Measurements from ENCODE around the gene RSPH1.

Gene RSPH1

DNA sequence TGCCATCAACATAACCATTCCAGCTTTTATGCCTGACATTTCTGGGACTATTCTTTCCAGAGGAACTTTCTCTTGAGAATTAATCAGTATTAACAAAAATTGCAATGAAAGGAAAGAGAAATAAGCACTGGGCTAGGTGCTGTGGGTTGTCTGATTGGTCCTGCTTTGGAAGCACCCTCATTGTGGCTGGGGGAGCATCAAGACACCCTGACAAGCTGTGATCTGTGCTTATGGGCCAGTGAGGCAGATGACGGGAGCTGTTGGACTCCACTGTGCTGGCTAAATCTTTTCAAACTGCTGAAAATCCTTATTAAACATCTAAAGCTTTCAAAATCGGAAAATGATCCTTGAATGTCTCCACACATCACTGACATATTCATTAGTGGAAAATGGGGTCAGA lies 72.3 kb downstream of the RSPH1 start:
- DNase-seq = no peak

DNA sequence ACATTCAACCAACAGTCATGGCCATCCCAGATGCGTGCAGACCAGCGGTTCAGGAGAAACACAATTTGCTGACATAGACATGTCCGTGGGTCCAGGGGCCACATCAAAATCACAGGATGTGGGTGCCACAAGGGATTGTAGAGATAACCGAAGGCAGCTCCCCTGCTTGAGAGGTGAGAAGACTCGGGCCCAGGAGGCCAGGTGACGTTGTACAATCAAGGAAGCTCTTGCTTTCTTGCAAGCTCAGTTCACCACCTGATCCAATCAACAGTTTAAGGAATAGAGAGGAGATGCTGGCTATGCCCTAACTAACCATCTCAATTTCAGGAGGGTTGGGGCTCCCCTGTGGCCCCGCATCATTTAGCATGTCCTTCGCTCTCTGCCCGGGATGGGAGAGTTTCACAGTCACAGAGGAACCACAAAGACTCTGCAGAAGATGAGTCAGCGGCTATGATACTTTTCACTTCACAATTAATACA lies 72.8 kb downstream of the RSPH1 start:
- no peak for DNase-seq

Measured in NCI-H524 treated with DMSO at 0.1 percent for 48 hours (cell line).